HG02973 (cell line): ENCODE results near the gene AXIN1.

Experiments used
- ATAC-seq: cut with Tn5 transposase; IDR thresholded peaks from one replicate; pipeline ENCODE4 v1.9.1; 2021; ENCODE audit warnings: moderate library complexity; ENCODE audit not compliant: unreplicated experiment

The AXIN1 gene

GRCh38 chr16:285146-286055 lies 67.1 kb downstream of the AXIN1 start:
- ATAC-seq, result no peak

GRCh38 chr16:284204-285120 lies 68.1 kb downstream of the AXIN1 start:
- ATAC-seq, result no peak

GRCh38 chr16:283033-283805 lies 69.3 kb downstream of the AXIN1 start, which contains the start of gene PDIA2:
TSS of gene PDIA2 (plus strand) at chr16:283164. CDS start at chr16:283170, 6 bp downstream.
- ATAC-seq, result no peak

- no peak for ATAC-seq
These were observed 70.0 kb downstream of the AXIN1 start for GRCh38 chr16:282491-282890.

DNA sequence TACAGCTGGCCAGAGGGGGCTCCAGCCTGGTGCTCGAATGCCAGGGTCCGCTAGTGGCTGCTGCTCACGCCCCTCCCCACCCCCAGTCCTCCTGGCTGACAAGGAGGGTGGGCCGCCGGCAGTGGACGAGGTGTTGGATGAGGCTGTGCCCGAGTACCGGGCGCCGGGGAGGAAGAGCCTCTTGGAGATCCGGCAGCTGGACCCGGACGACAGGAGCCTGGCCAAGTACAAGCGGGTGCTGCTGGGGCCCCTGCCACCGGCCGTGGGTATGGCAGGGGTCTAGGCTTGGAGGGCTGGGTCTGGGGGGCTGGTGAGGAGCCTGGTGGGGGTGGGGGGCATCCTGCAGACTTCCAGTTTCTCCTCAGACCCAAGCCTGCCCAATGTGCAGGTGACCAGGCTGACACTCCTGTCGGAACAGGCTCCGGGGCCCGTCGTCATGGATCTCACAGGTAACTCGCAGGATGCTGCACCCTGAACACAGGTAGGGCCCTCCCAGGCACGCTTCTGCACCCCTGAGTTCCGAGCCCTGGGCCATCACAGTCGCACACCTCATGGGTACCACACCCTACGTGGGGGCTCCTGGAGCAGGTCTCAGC lies 70.8 kb downstream of the AXIN1 start:
- no peak for ATAC-seq

- ATAC-seq, result no peak
These were observed 71.4 kb downstream of the AXIN1 start for GRCh38 chr16:280991-281659.

GRCh38 chr16:280552-280951 lies 72.0 kb downstream of the AXIN1 start, which contains the start of gene ARHGDIG:
TSS of gene ARHGDIG (plus strand) at chr16:280591. CDS start at chr16:280681, 90 bp downstream.
- no peak for ATAC-seq

DNA sequence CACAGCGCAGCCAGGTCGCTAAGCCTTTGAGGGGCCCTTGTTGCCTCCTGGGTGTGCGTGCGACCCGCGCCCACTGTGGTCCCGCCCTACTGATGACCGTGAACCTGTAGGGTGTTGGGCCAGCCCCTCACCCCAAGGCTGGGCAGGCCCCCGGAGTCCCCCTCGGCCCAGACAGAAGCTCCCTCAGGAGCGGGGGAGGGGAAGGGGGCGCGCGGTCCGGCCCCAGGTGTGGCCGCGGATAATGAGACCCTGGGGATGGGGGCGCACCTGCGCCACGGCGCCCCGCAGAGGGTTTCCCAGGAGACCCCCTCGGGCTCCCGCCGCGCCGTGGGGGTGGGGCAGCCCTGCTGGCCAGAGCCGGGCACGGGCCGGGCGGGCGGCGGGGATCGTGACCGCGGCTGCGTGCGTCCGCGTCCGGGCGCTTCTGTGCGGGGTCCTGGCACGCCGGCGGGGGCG lies 72.5 kb downstream of the AXIN1 start:
- ATAC-seq, result no peak

GRCh38 chr16:279531-279930 lies 73.0 kb downstream of the AXIN1 start:
- no peak for ATAC-seq

GRCh38 chr16:278863-279366 lies 73.6 kb downstream of the AXIN1 start:
- no peak for ATAC-seq

DNA sequence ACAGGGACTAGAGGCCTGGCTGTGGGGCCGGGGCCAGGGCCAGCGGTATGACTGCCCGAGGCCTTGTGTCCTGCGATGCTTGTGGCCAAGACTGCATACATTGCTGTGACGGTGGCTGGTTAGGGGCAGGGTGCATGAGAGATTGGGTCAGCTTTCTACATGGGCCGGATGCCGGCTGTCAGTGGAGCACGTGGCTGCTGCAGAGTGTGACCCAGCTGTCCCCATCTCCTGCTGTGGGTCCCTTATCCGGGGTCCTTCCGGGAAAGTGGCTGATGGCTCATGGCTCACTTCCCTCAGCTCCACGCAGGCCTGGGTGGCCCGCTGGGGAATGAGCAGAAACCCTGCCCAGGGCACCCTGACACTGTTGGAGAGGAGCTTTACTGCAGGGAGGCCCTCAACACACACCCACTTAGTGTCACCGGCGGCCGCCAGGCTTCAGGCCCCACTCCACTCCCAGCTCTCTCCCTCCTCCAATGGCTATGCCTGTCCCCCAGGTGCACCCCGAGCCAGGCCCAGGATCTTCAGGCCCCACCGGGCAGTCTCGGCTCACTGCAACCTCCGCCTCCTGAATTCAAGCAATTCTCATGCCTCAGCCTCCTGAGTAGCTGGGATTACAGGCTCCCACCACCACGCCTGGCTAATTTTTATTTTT lies 76.0 kb downstream of the AXIN1 start:
- ATAC-seq, result no peak

- no peak for ATAC-seq
These were observed 76.7 kb downstream of the AXIN1 start, which contains the start of gene RGS11 for GRCh38 chr16:275786-276232. TSS of gene RGS11 (minus strand) at chr16:275944. CDS start at chr16:275911, 33 bp downstream.

GRCh38 chr16:275041-275641 lies 77.4 kb downstream of the AXIN1 start:
- no peak for ATAC-seq

DNA sequence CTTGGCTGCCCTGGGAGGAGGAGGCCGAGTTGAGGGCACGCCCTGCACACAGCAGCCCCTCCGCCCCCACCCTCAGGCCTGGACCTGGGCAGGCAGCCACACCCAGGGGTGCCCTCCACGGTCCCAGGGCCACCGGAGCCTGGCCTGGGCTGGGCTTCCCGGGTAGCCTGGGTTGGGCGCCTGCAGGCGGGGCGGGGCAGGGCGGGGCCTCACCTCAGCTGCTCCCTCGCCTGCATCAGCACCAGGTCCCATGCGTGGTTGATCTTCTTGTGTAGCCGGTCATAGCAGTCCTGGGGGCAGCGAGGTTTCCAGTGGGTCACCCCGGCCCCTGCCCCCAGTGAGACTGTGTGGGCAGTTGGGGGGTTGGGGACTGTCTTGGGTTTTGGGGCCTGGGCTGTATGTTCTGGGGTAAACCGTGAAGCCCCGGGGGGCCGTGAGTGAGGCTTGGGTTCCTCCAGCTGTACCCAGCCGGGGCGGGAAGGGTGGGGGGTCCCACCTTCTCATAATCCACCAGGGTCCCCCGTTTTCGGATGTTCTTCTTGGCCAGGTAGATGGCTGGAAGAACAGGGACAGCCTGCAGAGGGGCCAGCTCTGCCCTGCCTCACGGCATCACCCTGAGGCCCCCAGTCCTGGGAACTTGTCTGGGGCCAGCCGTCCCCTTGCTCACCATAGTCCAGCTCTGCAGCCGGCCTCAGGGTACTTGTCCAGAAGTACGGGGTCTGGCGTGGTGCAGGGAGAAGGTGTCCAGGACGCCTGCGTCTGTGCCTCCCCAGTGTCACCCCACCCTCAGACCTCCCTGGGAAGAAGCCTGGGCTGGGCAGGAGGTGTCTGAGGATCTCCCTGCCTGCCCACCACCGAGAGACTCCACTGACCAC lies 78.7 kb downstream of the AXIN1 start:
- no peak for ATAC-seq

- no peak for ATAC-seq
These were observed 79.6 kb downstream of the AXIN1 start for GRCh38 chr16:272633-273546.
